GM06990 (cell line): Measurements from ENCODE around the gene KCNA5.

Experiments used
- DNase-seq: peaks from one replicate; pipeline ENCODE4 v3.0.0-alpha.2; 2011; ENCODE audit not compliant: insufficient read length; ENCODE audit errors: extremely low read depth
- H3K27me3 ChIP-seq: replicated peaks from 2 replicates; pipeline ENCODE4 v1.6.0; 2011; ENCODE audit warnings: low read length; ENCODE audit not compliant: control insufficient read depth, insufficient read depth
- H3K36me3 ChIP-seq: 2 replicates; pipeline ENCODE4 v1.5.1; 2011; ENCODE audit warnings: low read length; ENCODE audit not compliant: control insufficient read depth, insufficient read depth
- H3K4me3 ChIP-seq: replicated peaks from 2 replicates; pipeline ENCODE4 v1.5.1; 2011; ENCODE audit warnings: low read depth, mild to moderate bottlenecking, control low read depth, low read length
- TF ChIP-seq, protein P1 (sequence below): IDR thresholded peaks from 2 replicates; pipeline ENCODE4 v1.5.1; 2011; ENCODE audit warnings: low read length, control low read depth, mild to moderate bottlenecking, inconsistent platforms; ENCODE audit not compliant: insufficient read depth, poor library complexity, severe bottlenecking

The KCNA5 gene

GRCh38 chr12:5043589-5044419, at the start of gene KCNA5:
TSS of gene KCNA5 (plus strand) at chr12:5043879. CDS start at chr12:5044148, 269 bp downstream.
- TF ChIP-seq, protein P1, sequence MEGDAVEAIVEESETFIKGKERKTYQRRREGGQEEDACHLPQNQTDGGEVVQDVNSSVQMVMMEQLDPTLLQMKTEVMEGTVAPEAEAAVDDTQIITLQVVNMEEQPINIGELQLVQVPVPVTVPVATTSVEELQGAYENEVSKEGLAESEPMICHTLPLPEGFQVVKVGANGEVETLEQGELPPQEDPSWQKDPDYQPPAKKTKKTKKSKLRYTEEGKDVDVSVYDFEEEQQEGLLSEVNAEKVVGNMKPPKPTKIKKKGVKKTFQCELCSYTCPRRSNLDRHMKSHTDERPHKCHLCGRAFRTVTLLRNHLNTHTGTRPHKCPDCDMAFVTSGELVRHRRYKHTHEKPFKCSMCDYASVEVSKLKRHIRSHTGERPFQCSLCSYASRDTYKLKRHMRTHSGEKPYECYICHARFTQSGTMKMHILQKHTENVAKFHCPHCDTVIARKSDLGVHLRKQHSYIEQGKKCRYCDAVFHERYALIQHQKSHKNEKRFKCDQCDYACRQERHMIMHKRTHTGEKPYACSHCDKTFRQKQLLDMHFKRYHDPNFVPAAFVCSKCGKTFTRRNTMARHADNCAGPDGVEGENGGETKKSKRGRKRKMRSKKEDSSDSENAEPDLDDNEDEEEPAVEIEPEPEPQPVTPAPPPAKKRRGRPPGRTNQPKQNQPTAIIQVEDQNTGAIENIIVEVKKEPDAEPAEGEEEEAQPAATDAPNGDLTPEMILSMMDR = no peak
- no peak for DNase-seq
- Histone ChIP-seq H3K4me3 (no peak within 1 kb of the TSS), H3K36me3 (no peaks in the 10 kb centered on the region), H3K27me3 (no peaks in the 10 kb centered on the region; the same call in none of the 2 replicates)

DNA sequence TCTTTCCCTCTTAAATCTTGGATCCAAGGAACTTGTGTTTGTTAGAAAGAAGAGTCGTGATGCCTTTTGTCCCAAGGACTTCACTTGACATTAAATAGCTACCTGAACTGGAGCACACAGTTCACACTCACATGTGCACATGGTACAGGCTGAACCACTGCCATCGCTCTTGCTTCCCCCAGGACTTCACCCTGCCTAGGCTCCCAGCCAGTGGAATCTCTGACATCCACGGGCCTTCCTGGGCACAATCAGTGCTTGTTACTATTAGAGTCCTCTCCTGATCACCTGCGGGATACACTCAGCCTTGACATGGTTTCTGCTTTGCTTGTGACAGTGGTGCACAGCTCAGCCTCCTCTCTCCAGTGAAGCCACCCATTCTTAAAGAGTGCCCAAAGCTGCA, 49.1 kb upstream of the KCNA5 start:
- TF ChIP-seq, protein P1 = no peak
- no peaks in the 10 kb centered on the region for H3K36me3 ChIP-seq
- no peaks in the 10 kb centered on the region; the same call in 1 of the 2 replicates for H3K27me3 ChIP-seq
- no peak for DNase-seq
- no peak overlapping the region for H3K4me3 ChIP-seq

DNA sequence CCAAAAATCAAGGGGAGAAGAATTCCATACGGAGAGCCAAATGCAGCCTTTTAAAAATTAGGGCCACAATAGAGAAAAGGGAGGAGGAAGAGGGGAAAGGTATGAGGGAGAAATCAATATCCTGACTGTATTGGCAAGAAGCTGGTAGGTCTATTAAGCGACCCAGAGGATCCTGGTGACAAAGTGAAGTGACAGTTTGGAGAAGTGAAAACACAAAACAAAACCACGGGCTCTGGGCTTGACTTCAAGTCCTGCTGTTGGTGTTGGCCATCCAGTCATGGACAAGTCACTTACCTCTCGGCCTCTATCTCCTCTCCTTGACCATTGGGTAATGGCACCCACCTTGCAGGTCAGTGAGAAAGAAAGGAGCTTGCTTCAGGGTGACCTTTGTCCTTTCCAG, 47.0 kb upstream of the KCNA5 start:
- H3K27me3 ChIP-seq = no peaks in the 10 kb centered on the region; the same call in 1 of the 2 replicates
- TF ChIP-seq, protein P1 = no peak
- H3K4me3 ChIP-seq = no peak overlapping the region
- DNase-seq = no peak
- no peaks in the 10 kb centered on the region for H3K36me3 ChIP-seq

DNA sequence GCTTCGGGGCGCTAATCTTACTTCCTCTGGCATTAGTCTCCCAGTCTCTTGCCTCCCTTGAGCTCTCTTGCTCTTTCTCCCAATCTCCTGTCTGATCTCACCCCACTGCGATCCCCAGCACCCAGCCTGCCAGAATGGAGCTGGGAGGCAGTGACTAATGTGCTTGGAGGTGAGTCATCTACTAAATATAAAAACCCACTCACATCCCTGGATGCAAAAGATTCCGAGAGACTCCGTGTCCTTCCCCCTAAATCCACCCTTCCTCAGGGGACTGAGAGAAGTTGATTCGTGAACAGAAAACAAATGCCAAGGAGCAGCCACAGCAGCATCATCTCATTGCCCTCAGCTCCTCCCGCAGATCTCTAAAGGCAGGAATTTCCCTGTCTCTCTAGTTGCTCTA, 45.7 kb upstream of the KCNA5 start:
- TF ChIP-seq, protein P1 = no peak
- Histone ChIP-seq H3K4me3 (no peak overlapping the region), H3K36me3 (no peaks in the 10 kb centered on the region), H3K27me3 (no peaks in the 10 kb centered on the region; the same call in 1 of the 2 replicates)
- DNase-seq = no peak

DNA sequence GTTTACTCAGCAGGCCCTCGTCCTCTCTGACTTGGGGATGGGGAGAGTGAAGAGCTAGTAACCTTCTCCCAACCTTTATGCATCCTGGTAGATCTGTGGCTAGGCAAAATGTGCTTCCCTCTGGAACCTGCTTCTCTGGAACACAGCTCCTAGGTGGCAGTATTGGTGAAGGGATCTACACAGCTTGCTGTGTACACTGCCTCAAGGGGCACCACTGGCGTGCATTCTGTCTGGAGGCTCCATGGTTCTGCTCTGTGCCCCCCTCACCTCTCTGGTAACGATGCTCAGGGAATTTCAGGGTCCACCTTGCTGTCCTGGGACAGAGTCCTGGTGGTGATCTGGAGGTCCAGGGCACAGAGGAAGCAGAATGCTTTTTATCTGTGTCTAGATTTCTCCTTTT, 43.5 kb upstream of the KCNA5 start:
- Histone ChIP-seq H3K4me3 (no peak overlapping the region), H3K36me3 (no peaks in the 10 kb centered on the region), H3K27me3 (no peaks in the 10 kb centered on the region)
- DNase-seq = no peak
- TF ChIP-seq, protein P1 = peak; percentile 18
